Measurements from ENCODE around the gene SLC7A6OS.

SLC7A6OS gene

GRCh38 chr16:68274441-68274840 lies 36.3 kb downstream of the SLC7A6OS start:
- no peak for DNase-seq (ENCODE audit: low read depth)
- TF ChIP-seq CTCF (conservative IDR thresholded peaks at IDR 0.05; ENCODE audit: control insufficient read depth, insufficient read depth, low read depth, low read length) = no peak
- H3K4me3 ChIP-seq (ENCODE audit: control insufficient read depth, low read depth, low read length) = no peak overlapping the region

DNA sequence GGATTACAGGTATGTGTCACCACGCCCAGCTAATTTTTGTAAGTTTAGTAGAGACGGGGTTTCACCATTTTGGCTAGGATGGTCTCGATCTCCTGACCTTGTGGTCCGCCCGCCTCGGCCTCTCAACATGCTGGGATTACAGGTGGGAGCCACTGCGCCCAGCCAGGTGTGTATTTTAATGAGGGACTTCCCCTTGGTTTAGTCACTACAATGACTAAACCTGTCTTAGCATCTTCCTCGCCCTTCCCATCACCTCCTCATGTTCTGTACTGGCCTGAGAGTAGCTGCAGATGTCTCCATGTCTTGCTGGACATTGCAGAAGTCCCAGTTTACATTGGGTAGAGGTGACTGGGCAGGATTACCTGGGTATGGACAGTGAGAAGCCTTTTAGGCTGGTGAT lies 36.9 kb downstream of the SLC7A6OS start:
- H3K4me3 ChIP-seq (ENCODE audit: control insufficient read depth, low read depth, low read length) = no peak overlapping the region
- no peak for DNase-seq (ENCODE audit: low read depth)
- TF ChIP-seq CTCF (conservative IDR thresholded peaks at IDR 0.05; ENCODE audit: control insufficient read depth, insufficient read depth, low read depth, low read length) = no peak

DNA sequence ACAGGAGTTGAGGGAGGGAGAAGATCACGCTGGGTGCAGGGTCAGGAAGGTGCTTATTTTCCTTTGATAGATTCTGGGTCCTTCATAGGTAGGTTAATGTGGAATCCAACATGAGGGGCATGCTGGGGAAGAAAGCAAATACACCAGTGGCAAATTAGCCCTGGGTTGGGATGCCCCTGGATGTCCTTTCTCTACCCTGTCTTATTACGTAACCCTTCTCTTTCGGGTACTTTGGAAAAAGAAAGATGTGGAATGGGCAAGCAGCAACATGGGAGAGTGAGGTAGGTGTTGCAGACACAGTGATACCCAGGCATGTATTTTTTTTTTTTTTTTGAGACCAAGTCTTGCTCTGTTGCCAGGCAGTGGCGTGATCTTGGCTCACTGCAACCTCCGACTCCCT lies 37.3 kb downstream of the SLC7A6OS start:
- no peak overlapping the region for H3K4me3 ChIP-seq (ENCODE audit: control insufficient read depth, low read depth, low read length)
- no peak for TF ChIP-seq CTCF (conservative IDR thresholded peaks at IDR 0.05; ENCODE audit: control insufficient read depth, insufficient read depth, low read depth, low read length)
- no peak for DNase-seq (ENCODE audit: low read depth)

GRCh38 chr16:68272507-68273209 lies 38.1 kb downstream of the SLC7A6OS start:
- TF ChIP-seq CTCF (conservative IDR thresholded peaks at IDR 0.05; ENCODE audit: control insufficient read depth, insufficient read depth, low read depth, low read length) = no peak
- DNase-seq (ENCODE audit: low read depth) = no peak
- H3K4me3 ChIP-seq (ENCODE audit: control insufficient read depth, low read depth, low read length) = no peak overlapping the region

DNA sequence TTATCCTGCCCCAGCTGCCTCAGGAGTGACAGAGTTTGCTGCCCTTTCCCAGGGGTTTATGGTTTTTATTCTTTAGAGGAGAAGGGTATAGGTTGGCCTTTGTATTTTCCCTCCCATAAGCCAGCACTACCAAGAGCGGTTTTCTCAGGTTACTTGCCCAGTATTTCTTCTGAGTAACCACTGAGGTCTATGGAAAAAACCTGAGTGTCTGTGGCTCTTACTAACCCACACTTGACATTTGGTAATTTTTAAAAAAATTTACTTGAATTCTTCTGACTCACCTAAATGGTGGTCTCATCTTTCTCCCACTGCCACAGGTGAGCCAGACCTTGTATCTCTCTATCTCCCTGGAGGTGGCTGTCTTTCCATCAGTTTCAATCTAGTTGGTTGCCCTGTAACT lies 40.4 kb downstream of the SLC7A6OS start:
- no peak overlapping the region for H3K4me3 ChIP-seq (ENCODE audit: control insufficient read depth, low read depth, low read length)
- TF ChIP-seq CTCF (conservative IDR thresholded peaks at IDR 0.05; ENCODE audit: control insufficient read depth, insufficient read depth, low read depth, low read length) = no peak
- DNase-seq (ENCODE audit: low read depth) = no peak

DNA sequence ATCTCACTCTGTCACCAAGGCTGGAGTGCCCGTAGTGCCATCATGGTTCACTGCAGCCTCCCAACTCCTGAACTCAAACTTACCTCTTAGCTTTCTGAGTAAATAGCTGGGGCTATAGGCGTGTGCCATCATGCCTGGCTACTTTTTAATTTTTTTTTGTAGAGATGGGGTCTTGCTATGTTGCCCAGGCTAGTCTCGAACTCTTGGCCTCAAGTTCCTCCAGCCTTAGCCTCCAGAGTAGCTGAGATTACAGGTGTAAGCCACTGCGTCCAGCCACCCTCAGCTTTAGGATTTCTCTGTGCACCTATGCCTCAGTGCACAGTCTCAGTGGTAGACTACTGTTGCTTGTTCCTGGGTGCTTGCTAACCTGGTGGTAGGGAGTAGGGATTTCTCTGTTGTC lies 41.0 kb downstream of the SLC7A6OS start:
- TF ChIP-seq CTCF (conservative IDR thresholded peaks at IDR 0.05; ENCODE audit: control insufficient read depth, insufficient read depth, low read depth, low read length) = no peak
- H3K4me3 ChIP-seq (ENCODE audit: control insufficient read depth, low read depth, low read length) = no peak overlapping the region
- DNase-seq (ENCODE audit: low read depth) = no peak
